Ovary (tissue), 3 donors: ENCODE data around the gene TAF4.
"Not testable (repeated sequence)": the region's sequence is repeated elsewhere in the genome, so short reads cannot be mapped to it uniquely, and the experiment has no call there.

ENCODE experiments used
- CTCF ChIP-seq, 3 donors: fragments of 450-650 bp in 2 of 3; fragments of 200-600 bp in 1 of 3; IDR thresholded peaks; one replicate each; pipeline versions ENCODE4 v1.5.1 to v1.8.0; 2016 to 2022; ENCODE audit warnings: antibody characterized with exemption in 3 of 3, mild to moderate bottlenecking in 1 of 3
- EP300 ChIP-seq: sonication (generic); formaldehyde crosslinking; IDR thresholded peaks from one replicate; pipeline ENCODE4 v1.6.1; 2017; ENCODE audit warnings: antibody characterized with exemption
- donor health status: DM: no; HTN: no; CAD: no.

DNA sequence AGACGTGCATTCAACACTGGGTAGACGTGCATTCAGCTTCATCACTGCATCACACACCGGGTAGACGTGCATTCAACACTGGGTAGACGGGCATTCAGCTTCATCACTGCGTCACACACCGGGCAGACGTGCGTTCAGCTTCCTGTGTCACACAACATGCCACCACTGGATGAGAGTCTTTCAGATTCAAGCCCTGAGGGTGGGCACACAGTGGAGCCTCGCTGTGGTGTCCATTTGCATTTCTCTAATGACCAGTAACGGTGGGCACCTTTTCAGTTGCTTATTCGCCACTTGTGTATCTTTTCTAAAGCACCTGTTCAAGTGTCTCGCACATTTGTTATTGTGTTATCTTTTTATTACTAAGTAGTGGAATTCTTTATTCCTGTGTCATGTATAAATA is 94.1 kb downstream of the TAF4 start:
- TF ChIP-seq CTCF (IDR thresholded peaks at IDR 0.05); EP300: not testable (repeated sequence)
